Nephron (organoid): ENCODE measurements around the gene TNNI3K.

Source experiments
- H3K27ac Mint-ChIP-seq, 3 experiments: 2 replicates each; pipeline ENCODE4 v1.8.0; 2020; ENCODE audit warnings: mixed read lengths in 3 of 3, mild to moderate bottlenecking in 2 of 3, moderate library complexity in 1 of 3
- H3K27me3 Mint-ChIP-seq: 2 replicates; pipeline ENCODE4 v1.8.0; 2021; ENCODE audit warnings: low read depth, mild to moderate bottlenecking, moderate library complexity, mixed read lengths
- H3K36me3 Mint-ChIP-seq: 2 replicates; pipeline ENCODE4 v1.8.0; 2020; ENCODE audit warnings: low read depth, mixed read lengths
- H3K4me1 Mint-ChIP-seq: 2 replicates; pipeline ENCODE4 v1.8.0; 2020; ENCODE audit warnings: mixed read lengths
- H3K4me3 Mint-ChIP-seq, 3 experiments: 2 replicates each; pipeline ENCODE4 v1.8.0; 2020; ENCODE audit warnings: mild to moderate bottlenecking in 3 of 3, mixed read lengths in 3 of 3, moderate library complexity in 2 of 3
- H3K9me3 Mint-ChIP-seq: 2 replicates; pipeline ENCODE4 v1.8.0; 2020; ENCODE audit warnings: mixed read lengths
- TF ChIP-seq, protein P1 (sequence below), 3 experiments: fragments of 200-600 bp; sonication (generic); IDR thresholded peaks; one replicate each; pipeline ENCODE4 v1.5.0; 2021; ENCODE audit warnings: antibody characterized with exemption in 3 of 3; ENCODE audit not compliant: unreplicated experiment in 3 of 3

The TNNI3K gene

DNA sequence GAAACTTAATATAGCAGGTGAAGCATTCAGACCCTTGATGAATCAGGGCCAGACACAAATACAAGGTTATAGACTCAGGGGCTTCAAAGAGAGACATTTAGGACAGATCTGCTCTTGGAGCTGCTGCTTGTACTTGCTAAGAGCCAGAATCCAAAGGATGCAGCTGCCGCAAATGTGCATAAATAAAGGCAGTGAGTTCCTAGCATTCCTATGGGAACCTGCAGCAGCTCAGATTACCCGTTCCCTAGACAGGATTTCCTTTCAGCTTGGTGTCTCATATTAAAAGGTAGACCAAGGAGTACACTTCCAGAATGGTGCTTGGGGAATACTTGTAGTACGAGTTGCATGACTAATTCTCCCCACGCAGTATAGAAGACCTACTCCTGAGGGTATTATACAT, 287.0 kb downstream of the TNNI3K start:
- H3K4me3 Mint-ChIP-seq, result no peak overlapping the region
- H3K27me3 Mint-ChIP-seq, result no peaks in the 10 kb centered on the region
- peaks cover 3% of the 10 kb centered on the region for H3K9me3 Mint-ChIP-seq
- TF ChIP-seq, protein P1, sequence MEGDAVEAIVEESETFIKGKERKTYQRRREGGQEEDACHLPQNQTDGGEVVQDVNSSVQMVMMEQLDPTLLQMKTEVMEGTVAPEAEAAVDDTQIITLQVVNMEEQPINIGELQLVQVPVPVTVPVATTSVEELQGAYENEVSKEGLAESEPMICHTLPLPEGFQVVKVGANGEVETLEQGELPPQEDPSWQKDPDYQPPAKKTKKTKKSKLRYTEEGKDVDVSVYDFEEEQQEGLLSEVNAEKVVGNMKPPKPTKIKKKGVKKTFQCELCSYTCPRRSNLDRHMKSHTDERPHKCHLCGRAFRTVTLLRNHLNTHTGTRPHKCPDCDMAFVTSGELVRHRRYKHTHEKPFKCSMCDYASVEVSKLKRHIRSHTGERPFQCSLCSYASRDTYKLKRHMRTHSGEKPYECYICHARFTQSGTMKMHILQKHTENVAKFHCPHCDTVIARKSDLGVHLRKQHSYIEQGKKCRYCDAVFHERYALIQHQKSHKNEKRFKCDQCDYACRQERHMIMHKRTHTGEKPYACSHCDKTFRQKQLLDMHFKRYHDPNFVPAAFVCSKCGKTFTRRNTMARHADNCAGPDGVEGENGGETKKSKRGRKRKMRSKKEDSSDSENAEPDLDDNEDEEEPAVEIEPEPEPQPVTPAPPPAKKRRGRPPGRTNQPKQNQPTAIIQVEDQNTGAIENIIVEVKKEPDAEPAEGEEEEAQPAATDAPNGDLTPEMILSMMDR (IDR thresholded peaks at IDR 0.05; ENCODE audit: unreplicated experiment in 3 of 3), result no peak
- peak overlapping the region in 1 of 3 experiments; percentile 10 for H3K27ac Mint-ChIP-seq
- no peaks in the 10 kb centered on the region for H3K36me3 Mint-ChIP-seq
- peaks cover 14% of the 10 kb centered on the region for H3K4me1 Mint-ChIP-seq

DNA sequence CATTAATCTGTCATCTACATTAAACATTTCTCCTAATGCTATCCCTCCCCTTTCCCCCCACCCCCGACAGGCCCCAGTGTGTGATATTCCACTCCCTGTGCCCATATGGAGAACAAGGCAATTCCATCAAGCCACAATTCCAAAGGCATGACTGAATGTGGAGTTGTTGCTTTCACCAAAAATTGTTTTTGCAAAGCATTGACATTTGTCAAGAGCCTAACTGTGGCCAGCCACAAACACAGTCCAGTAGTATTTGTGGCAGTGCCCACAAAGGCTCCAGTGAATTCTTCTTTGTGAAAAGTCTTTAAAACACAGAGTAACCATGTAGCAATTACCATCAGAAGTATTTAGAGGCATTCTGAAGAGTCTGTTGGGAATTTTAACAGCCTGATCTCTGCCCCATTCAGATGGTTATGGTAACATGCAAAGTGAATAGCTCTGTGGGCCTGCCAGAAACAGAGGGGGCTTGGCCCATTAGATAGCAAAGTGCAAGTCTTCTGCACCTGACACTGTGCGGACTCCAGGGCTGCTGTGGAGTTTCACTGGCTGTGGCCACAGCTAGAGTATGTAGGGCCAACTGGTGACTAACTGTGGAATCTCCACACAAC, 288.8 kb downstream of the TNNI3K start:
- Mint-ChIP-seq H3K4me1 (peaks cover 14% of the 10 kb centered on the region), H3K9me3 (peaks cover 3% of the 10 kb centered on the region), H3K36me3 (no peaks in the 10 kb centered on the region), H3K27me3 (no peaks in the 10 kb centered on the region), H3K27ac (no peak overlapping the region), H3K4me3 (no peak overlapping the region)
- TF ChIP-seq, protein P1 (IDR thresholded peaks at IDR 0.05; ENCODE audit: unreplicated experiment in 3 of 3), result no peak

DNA sequence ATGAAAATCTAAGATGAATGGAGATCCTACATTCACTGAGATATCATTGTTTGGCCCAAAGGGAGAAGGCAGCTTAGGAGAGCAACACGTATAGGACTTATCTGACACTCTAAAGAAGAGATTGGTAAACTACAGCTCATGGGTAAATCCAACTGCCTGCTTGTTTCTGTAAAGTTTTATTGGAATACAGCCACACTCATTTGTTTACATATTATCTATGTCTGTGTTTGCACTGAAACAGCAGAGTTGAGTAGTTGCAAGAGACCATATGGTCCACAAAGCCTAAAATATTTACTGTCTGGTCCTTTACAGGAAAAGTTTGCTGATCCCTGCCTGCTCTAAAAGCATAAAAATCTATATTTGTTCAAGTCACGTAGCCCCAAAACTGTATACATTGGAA, 291.5 kb downstream of the TNNI3K start:
- no peak overlapping the region for H3K4me3 Mint-ChIP-seq
- TF ChIP-seq, protein P1 (IDR thresholded peaks at IDR 0.05; ENCODE audit: unreplicated experiment in 3 of 3), result no peak
- peaks cover 10% of the 10 kb centered on the region for H3K4me1 Mint-ChIP-seq
- no peaks in the 10 kb centered on the region for H3K36me3 Mint-ChIP-seq
- H3K27me3 Mint-ChIP-seq, result no peaks in the 10 kb centered on the region
- H3K27ac Mint-ChIP-seq, result no peak overlapping the region
- no peaks in the 10 kb centered on the region for H3K9me3 Mint-ChIP-seq

DNA sequence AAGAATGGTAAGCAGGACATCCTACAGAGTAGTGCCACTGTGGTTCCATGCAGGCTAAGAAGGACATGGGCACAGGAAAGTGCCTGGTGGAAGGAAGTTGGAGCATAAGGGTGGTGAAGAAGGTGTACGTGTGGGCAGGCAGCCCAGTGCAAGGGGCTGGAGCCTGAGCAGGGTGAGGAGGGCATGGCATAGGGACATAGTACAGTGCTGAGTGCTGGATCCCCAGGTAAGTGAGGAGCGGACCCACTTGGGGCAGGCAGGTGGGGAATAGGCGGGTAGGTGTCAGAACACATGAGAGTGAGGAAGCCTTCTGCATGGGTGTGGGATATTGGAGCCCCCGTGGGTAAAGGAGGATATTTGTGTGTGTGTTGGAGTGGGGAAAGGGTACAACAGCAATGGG, 292.9 kb downstream of the TNNI3K start:
- no peak overlapping the region for H3K4me3 Mint-ChIP-seq
- no peaks in the 10 kb centered on the region for H3K27me3 Mint-ChIP-seq
- no peaks in the 10 kb centered on the region for H3K36me3 Mint-ChIP-seq
- TF ChIP-seq, protein P1 (IDR thresholded peaks at IDR 0.05; ENCODE audit: unreplicated experiment in 3 of 3), result no peak
- H3K27ac Mint-ChIP-seq, result no peak overlapping the region
- H3K9me3 Mint-ChIP-seq, result no peaks in the 10 kb centered on the region
- no peaks in the 10 kb centered on the region for H3K4me1 Mint-ChIP-seq

DNA sequence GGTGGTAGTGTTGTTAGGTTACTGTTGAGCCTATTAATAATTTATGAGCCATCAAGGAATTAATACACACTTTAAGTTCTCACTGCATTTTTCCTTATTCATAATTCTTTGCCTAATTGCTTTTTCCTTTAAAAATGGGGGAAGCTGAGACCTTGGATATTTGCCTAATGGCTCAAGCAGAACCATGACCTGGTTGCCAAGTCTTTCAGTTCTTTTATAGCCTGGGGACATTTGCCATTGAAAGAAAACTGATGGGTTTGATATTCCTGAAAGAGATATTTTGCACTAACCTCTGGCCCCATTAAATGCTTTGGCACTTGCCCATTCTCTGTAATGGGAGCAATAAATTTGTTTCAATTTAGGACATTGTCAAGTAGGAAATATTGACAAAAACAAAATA, 295.7 kb downstream of the TNNI3K start:
- no peak overlapping the region for H3K27ac Mint-ChIP-seq
- no peak overlapping the region for H3K4me3 Mint-ChIP-seq
- H3K4me1 Mint-ChIP-seq, result no peaks in the 10 kb centered on the region
- no peaks in the 10 kb centered on the region for H3K27me3 Mint-ChIP-seq
- no peaks in the 10 kb centered on the region for H3K9me3 Mint-ChIP-seq
- TF ChIP-seq, protein P1 (IDR thresholded peaks at IDR 0.05; ENCODE audit: unreplicated experiment in 3 of 3), result no peak
- no peaks in the 10 kb centered on the region for H3K36me3 Mint-ChIP-seq

DNA sequence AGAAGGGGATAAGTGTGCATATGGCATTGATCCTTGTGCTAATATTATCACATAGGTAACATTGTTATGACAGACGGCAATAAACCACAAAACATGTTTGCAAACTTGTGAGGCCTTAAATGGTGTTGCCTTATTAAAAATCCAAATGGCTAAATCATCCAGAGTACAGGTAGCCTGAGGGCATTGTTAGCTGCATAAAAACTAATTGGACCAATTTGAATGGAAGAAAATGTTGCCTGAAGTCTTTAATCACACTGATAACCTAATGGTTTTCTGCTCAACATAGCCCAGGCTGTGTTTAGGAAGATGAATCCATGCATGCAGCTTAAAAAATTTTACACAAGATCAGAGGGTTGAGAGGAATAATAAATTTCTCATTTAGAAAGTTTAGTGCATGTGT, 296.6 kb downstream of the TNNI3K start:
- Mint-ChIP-seq H3K27me3 (no peaks in the 10 kb centered on the region), H3K36me3 (no peaks in the 10 kb centered on the region), H3K9me3 (no peaks in the 10 kb centered on the region), H3K4me1 (no peaks in the 10 kb centered on the region), H3K4me3 (no peak overlapping the region), H3K27ac (no peak overlapping the region)
- TF ChIP-seq, protein P1 (IDR thresholded peaks at IDR 0.05; ENCODE audit: unreplicated experiment in 3 of 3), result no peak
